A549 (cell line): Measurements from ENCODE around the gene NKAIN4. TPM values are rescaled to one million over a fixed set of nuclear protein-coding genes. Genes with fewer than 3 reads are reported as not detected.

ENCODE experiments used
- ATAC-seq, 2 experiments: fragments of 200-7000 bp in 1 of 2; fragments of >200 bp in 1 of 2; cut with Nextera tagmentation in 1 of 2; cut with Tn5 transposase in 1 of 2; 3 replicates each; pipeline versions ENCODE4 v1.8.0 to v1.9.1; 2018 to 2020; ENCODE audit warnings: mild to moderate bottlenecking in 1 of 2, moderate library complexity in 1 of 2
- CTCF ChIA-PET: fragments of 300-600 bp; sonication (Branson Sonifier 250); formaldehyde crosslinking; extraction: SDS; loops from one replicate; lab custom pipeline; 2021; ENCODE audit warnings: antibody characterized with exemption, inconsistent platforms; lab: Yijun Ruan, JAX
- POLR2A ChIA-PET: fragments of 350-600 bp; formaldehyde crosslinking; extraction: SDS; loops from one replicate; lab custom pipeline; 2021; ENCODE audit warnings: antibody characterized with exemption, inconsistent platforms; lab: Yijun Ruan, JAX
- DNase-seq, 2 experiments: peaks; one replicate each; pipeline versions ENCODE4 v3.0.0 to v3.0.0-alpha.2; 2011 to 2016; ENCODE audit warnings: low read depth in 1 of 2, low spot score in 1 of 2
- FAIRE-seq: peaks from 2 replicates; lab custom pipeline; 2011; peaks lifted over from hg19 to GRCh38; lab: Jason Lieb, UNC
- H3K27ac ChIP-seq, 2 experiments: fragments of >200 bp; sonication (Bioruptor Twin); formaldehyde crosslinking; 3 replicates each; pipeline ENCODE4 v1.5.1; 2016 to 2017
- H3K4me1 ChIP-seq: fragments of >200 bp; sonication (Bioruptor Twin); formaldehyde crosslinking; 3 replicates; pipeline ENCODE4 v1.6.1; 2016
- H3K4me2 ChIP-seq: fragments of >200 bp; sonication (Bioruptor Twin); formaldehyde crosslinking; 3 replicates; pipeline ENCODE4 v1.6.1; 2016
- H3K4me3 ChIP-seq: fragments of >200 bp; sonication (Bioruptor Twin); formaldehyde crosslinking; 3 replicates; pipeline ENCODE4 v1.5.1; 2016
- H3K9me3 ChIP-seq: fragments of >200 bp; sonication (Bioruptor Twin); formaldehyde crosslinking; 3 replicates; pipeline ENCODE4 v1.6.1; 2016
- ATOH8 ChIP-seq: fragments of 250-450 bp; sonication (Bioruptor Pico); IDR thresholded peaks from 2 replicates; pipeline ENCODE4 v1.5.0; 2020; ENCODE audit warnings: low read depth, mild to moderate bottlenecking, moderate library complexity
- CEBPB ChIP-seq, 2 experiments: fragments of >200 bp in 1 of 2; sonication (Bioruptor Twin) in 1 of 2; formaldehyde crosslinking in 1 of 2; IDR thresholded peaks; 2 replicates each; pipeline ENCODE4 v1.6.1; 2012 to 2016
- CHD4 ChIP-seq: fragments of 200-600 bp; sonication (generic); IDR thresholded peaks from 2 replicates; pipeline ENCODE4 v1.6.1; 2016; ENCODE audit warnings: antibody characterized with exemption, mild to moderate bottlenecking, borderline replicate concordance
- CTCF ChIP-seq: fragments of >200 bp; sonication (Bioruptor Twin); formaldehyde crosslinking; IDR thresholded peaks from 3 replicates; pipeline ENCODE4 v1.5.1; 2016
- EHF ChIP-seq: fragments of 250-450 bp; sonication (Bioruptor Pico); IDR thresholded peaks from 2 replicates; pipeline ENCODE4 v1.5.0; 2020; ENCODE audit warnings: mild to moderate bottlenecking
- ELK1 ChIP-seq: fragments of 150-350 bp; IDR thresholded peaks from 2 replicates; pipeline ENCODE4 v1.6.1; 2014; ENCODE audit warnings: low read depth, mild to moderate bottlenecking, low read length
- FOSL2 ChIP-seq, 2 experiments: fragments of 450-650 bp in 1 of 2; fragments of >200 bp in 1 of 2; sonication (Bioruptor Twin) in 1 of 2; formaldehyde crosslinking; IDR thresholded peaks; 2 replicates each; pipeline versions ENCODE4 v1.5.0 to v1.6.1; 2016 to 2020; ENCODE audit warnings: mild to moderate bottlenecking in 1 of 2, moderate library complexity in 1 of 2
- GATA3 ChIP-seq: IDR thresholded peaks from 2 replicates; pipeline ENCODE4 v1.6.1; 2012; ENCODE audit warnings: borderline replicate concordance
- HDAC2 ChIP-seq: fragments of 200-600 bp; sonication (generic); IDR thresholded peaks from 2 replicates; pipeline ENCODE4 v1.6.1; 2016
- KDM5A ChIP-seq: fragments of 200-600 bp; sonication (generic); IDR thresholded peaks from 2 replicates; pipeline ENCODE4 v1.6.1; 2016; ENCODE audit warnings: antibody characterized with exemption, mild to moderate bottlenecking
- MAFK ChIP-seq: fragments of 450-650 bp; IDR thresholded peaks from 2 replicates; pipeline ENCODE4 v1.6.1; 2014; ENCODE audit not compliant: partially characterized antibody
- MYC ChIP-seq: IDR thresholded peaks from 2 replicates; pipeline ENCODE4 v1.6.1; 2012; ENCODE audit warnings: mild to moderate bottlenecking, inconsistent platforms, low read length, improper control_type of control experiment, borderline replicate concordance
- POLR2AphosphoS2 ChIP-seq: conservative IDR thresholded peaks from 2 replicates; pipeline ENCODE4 v1.6.1; 2012; ENCODE audit warnings: low read length, improper control_type of control experiment, inconsistent platforms
- RARB ChIP-seq: fragments of 250-450 bp; sonication (Bioruptor Pico); IDR thresholded peaks from 2 replicates; pipeline ENCODE4 v1.8.0; 2021; ENCODE audit warnings: mild to moderate bottlenecking, moderate library complexity
- REST ChIP-seq: fragments of 200-600 bp; sonication (generic); IDR thresholded peaks from 2 replicates; pipeline ENCODE4 v1.6.1; 2016; ENCODE audit warnings: antibody characterized with exemption, mild to moderate bottlenecking, moderate library complexity
- RNF2 ChIP-seq: fragments of 200-600 bp; sonication (generic); IDR thresholded peaks from 2 replicates; pipeline ENCODE4 v1.6.1; 2016; ENCODE audit warnings: low read depth, mild to moderate bottlenecking, antibody characterized with exemption, moderate library complexity, borderline replicate concordance
- SREBF2 ChIP-seq: fragments of 450-650 bp; IDR thresholded peaks from 2 replicates; pipeline ENCODE4 v1.6.1; 2014; ENCODE audit warnings: mild to moderate bottlenecking, moderate library complexity
- ZFP36 ChIP-seq: fragments of 450-650 bp; IDR thresholded peaks from 2 replicates; pipeline ENCODE4 v1.6.1; 2014; ENCODE audit warnings: borderline replicate concordance; ENCODE audit not compliant: partially characterized antibody
- WGBS: methylation state at CpG from one replicate; pipeline ENCODE4 v1.1.6; 2017; ENCODE audit errors: missing lambda C conversion rate; 5-methylcytosine and 5-hydroxymethylcytosine counted together
- polyA plus RNA-seq, 4 experiments: library from polyadenylated mRNA; depleted of rRNA in 3 of 4; stranded (reverse); fragments of >200 nt; fragmentation: RNase III in 1 of 4; extraction: RNeasy Plus Mini Kit Qiagen cat#74134 plus additional on column Dnase treatment in 1 of 4; gene quantifications; 2 replicates in 3 of 4; 3 replicates in 1 of 4; pipeline ENCODE4 v1.2.3, GENCODE V29; 2011 to 2017

Gene NKAIN4
- polyA plus RNA-seq, 2 of the 4 experiments (the other 2 are of a cell fraction) = 5.8 to 9.7 TPM

GRCh38 chr20:63220696-63221399 is 33.4 kb downstream of the NKAIN4 start:
- no peak overlapping the region for H3K4me2 ChIP-seq
- no peak for FAIRE-seq
- H3K4me1 ChIP-seq = peaks cover 41% of the 10 kb centered on the region
- H3K4me3 ChIP-seq = no peak overlapping the region
- no peak for DNase-seq
- TF ChIP-seq CTCF (no peak), ELK1 (no peak), SREBF2 (no peak)
- ATAC-seq = no peak
- H3K9me3 ChIP-seq = no peaks in the 10 kb centered on the region
- CTCF ChIA-PET = interaction anchor here (0.9 to 7.8 kb wide), 11 partner anchors 10 to 160 kb away, joined by 3 to 69 read pairs (median 6); partner anchors contain the start of genes ARFGAP1 and BIRC7
- WGBS = 44% methylated on average over 7 of the region's 9 CpGs
- peak overlapping the region in 1 of 2 experiments; percentile 40; a peak in 1 of 6 replicates for H3K27ac ChIP-seq
- POLR2A ChIA-PET = no interaction called here

GRCh38 chr20:63219866-63220521 is 34.3 kb downstream of the NKAIN4 start:
- FAIRE-seq (no peak), DNase-seq (no peak), ATAC-seq (no peak)
- H3K4me1 ChIP-seq = peaks cover 32% of the 10 kb centered on the region
- no peak overlapping the region for H3K4me2 ChIP-seq
- WGBS = 83% methylated on average over 22 of the region's 25 CpGs
- H3K4me3 ChIP-seq = no peak overlapping the region
- H3K9me3 ChIP-seq = no peaks in the 10 kb centered on the region
- no peak for TF ChIP-seq CHD4
- TF ChIP-seq MAFK = no peak
- no peak for TF ChIP-seq ELK1
- no peak for TF ChIP-seq HDAC2
- TF ChIP-seq RNF2 = no peak
- no peak for TF ChIP-seq POLR2AphosphoS2
- no peak for TF ChIP-seq GATA3
- TF ChIP-seq ZFP36 = no peak
- TF ChIP-seq CEBPB (IDR thresholded peaks at IDR 0.05) = no peak
- TF ChIP-seq ATOH8 (CRISPR knock-in tag) = no peak
- TF ChIP-seq MYC = no peak
- no peak for TF ChIP-seq RARB (CRISPR knock-in tag)
- no peak for TF ChIP-seq REST
- no peak for TF ChIP-seq KDM5A
- no peak for TF ChIP-seq FOSL2 (IDR thresholded peaks at IDR 0.05)
- no peak for TF ChIP-seq FOSL2 (CRISPR knock-in tag; IDR thresholded peaks at IDR 0.05)
- TF ChIP-seq EHF (CRISPR knock-in tag) = no peak
- CTCF ChIA-PET = interaction anchor here (0.9 to 7.8 kb wide), 11 partner anchors 9 to 161 kb away, joined by 3 to 69 read pairs (median 8); partner anchors contain the start of genes ARFGAP1 and BIRC7
- POLR2A ChIA-PET = no interaction called here
- H3K27ac ChIP-seq = no peak overlapping the region; a peak in 1 of 6 replicates
